SIG-M5 (cell line): Measurements from ENCODE around the gene KLHL3.
"Not testable (repeated sequence)": the region's sequence is repeated elsewhere in the genome, so short reads cannot be mapped to it uniquely, and the experiment has no call there.

ENCODE experiments used
- DNase-seq: peaks from one replicate; lab custom pipeline; 2025; lab: John Stamatoyannopoulos, UW

Gene KLHL3

DNA sequence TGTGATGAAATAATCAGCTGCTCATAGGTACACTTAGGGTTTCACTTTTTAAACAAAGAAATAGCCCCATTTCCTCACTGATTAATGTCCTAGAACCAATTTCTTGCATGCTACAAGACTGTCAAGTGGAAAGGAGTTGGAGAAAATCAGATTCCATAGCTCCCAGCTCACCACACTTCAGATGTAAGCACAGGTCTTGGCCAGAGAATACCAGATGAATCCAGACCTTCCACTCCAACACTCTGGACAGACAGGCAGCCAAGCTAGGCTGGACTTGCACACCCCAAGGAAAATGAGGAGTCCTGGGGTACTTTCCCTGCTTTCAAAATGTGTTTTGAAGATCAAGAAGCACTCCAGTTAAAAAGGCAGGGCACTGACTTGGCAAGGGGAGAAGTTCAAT lies 68.5 kb downstream of the KLHL3 start:
- no peak for DNase-seq

DNA sequence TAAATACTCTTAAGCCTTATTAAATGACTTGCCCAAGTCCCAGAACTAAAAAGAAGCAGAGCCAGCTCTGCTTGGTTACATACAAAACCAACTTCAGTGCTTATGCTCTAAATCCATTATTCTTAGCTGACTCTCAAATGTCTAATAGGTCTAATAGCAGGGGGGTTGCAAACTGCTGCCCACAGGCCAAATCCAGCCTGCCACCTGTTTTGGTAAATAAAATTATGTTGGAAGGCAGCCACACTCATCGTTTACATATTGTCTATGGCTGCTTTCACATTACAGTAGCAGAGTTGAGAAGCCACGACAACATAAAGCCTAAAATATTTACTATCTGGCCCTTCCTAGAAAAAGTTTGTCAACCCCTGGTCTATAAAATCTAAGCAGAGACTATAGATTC lies 69.0 kb downstream of the KLHL3 start:
- no peak for DNase-seq

DNA sequence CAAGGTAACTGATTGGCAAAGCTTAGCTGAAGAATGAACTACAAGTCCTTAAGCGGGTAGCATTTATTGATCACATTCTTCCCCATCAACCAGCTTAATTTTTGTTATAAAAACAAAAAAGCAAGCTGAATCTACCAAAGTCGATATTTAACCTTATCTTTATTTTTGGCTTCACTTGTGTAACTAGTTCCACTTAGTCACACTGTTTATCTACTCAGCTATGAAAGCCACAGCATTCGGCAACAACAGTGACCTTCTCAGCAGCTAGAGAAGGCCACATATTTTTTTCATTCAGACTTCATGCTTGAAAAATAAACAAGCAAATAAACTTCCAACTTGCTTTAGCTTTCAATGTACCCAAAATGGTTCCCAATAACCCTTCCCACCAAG lies 69.4 kb downstream of the KLHL3 start:
- DNase-seq = no peak

- DNase-seq = peak; percentile 28
Measured at GRCh38 chr5:137665678-137666460, 70.0 kb downstream of the KLHL3 start.

- DNase-seq = no peak
Measured at GRCh38 chr5:137660349-137660817, 75.5 kb downstream of the KLHL3 start.

GRCh38 chr5:137659209-137659608 lies 76.7 kb downstream of the KLHL3 start:
- no peak for DNase-seq

- DNase-seq = no peak
Measured at GRCh38 chr5:137658324-137658723, 77.6 kb downstream of the KLHL3 start.

DNA sequence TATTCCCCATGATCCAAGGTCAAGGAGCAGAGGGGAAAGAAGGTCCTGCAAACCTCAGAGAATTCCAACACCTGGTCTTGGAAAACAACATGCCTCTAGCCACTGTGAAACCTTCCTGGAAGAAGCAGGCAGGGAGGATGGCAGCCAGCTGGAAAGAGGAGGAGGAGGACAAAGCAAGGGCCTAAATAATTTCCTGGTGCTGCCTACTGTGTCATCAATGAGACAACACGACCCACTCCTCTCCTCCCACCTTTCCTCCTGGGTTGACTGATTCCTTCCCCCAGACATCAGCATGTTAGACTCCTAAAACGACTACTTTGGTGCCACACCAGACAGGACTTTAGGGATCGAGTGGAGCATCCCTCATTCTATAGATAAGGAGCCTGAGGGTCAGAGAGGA lies 78.8 kb downstream of the KLHL3 start:
- DNase-seq = no peak

DNA sequence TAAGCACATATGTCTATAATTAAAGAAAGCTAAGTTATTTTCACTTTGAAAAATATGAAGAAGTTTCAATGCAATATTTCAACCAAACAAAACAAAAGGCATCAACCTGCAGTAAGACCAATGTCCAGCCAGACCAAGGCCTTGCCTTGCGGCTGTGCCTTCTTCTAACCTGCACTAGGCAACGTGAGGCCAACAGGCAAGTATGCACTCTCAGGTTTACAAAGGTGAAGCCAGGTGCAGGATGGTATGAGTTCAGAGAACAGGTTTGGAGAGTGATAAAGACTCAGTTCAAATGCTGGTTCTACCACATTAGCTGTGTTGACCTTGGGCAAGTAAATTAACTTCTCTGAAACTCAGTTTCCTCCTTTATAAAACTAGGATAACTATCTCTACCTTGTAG lies 79.3 kb downstream of the KLHL3 start:
- DNase-seq = no peak

DNA sequence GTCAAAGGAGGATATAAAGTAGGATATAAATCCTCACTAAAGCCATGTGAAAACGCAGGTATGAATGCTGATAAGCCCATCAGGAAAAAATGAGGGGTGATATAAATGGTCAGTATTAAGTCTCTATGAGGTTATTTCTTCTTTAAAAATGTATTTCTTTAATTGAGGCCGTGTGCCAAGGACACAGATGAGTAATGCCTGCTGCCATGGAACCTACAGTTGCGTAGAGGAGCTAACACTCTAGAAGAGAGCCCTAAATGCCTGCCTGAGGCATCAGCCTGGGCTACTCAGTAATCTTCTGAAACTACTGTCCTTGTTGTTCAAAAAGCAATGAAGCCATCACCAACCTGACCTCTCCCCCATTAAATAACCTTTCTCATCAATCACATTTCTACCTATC lies 84.9 kb downstream of the KLHL3 start:
- no peak for DNase-seq

- no peak for DNase-seq
Measured at GRCh38 chr5:137649228-137649935, 86.5 kb downstream of the KLHL3 start.

- no peak for DNase-seq
Measured at GRCh38 chr5:137648361-137648760, 87.5 kb downstream of the KLHL3 start.

GRCh38 chr5:137647401-137647800 lies 88.5 kb downstream of the KLHL3 start:
- DNase-seq = no peak

DNA sequence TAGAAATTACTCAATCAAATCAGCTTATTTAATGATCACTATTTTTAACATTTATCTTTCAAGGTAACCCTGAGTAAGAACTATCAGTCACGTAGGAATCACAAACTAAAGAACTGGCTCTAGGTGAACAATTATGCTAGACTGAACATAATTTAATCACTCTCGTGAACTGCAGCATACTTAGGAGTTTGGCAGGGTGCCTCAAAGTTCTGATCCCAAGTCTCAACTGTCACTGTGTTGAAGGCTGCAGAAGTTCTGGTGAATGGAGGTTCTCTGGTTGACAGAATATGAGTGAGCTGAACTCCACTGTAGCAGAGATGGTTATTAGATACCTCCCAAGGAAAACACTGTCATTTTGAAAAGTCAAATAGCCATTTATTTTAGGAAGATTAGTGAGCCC lies 89.1 kb downstream of the KLHL3 start:
- no peak for DNase-seq

DNA sequence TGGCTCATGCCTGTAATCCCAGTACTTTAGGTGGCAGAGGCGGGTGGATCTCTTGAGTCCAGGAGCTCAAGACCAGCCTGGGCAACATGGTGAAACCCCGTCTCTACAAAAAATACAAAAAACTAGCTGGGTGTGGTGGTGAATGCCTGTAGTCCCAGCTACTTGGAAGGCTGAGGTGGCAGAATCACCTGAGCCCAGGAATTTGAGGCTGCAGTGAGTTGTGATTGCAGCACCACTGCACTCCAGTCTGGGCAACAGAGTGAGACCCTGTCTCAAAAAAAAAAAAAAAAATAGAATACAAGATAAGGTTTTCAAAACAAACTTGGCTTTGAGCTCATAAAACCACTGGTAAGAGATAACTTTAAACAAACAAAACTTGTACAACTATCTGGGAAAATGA lies 92.8 kb downstream of the KLHL3 start:
- DNase-seq = not testable (repeated sequence)

DNA sequence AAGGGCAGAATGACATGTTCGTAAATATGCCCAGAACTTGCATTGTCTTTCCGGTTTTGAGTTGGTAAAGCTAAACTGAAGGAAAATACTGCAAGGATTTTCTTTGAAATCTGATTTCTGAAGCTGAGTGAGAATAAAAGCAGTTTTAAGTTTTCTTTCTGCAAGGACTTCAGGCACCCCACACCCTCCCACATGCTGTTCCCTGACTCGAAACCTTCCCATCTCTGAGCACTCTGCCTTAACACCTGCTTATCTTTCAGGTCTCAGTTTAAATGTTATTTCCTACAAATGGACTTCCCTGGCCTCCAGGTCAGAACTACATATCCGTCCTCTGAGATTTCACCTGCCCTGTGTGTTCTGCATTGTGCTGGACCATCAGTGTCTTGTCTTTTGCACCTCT lies 93.8 kb downstream of the KLHL3 start:
- DNase-seq = no peak

DNA sequence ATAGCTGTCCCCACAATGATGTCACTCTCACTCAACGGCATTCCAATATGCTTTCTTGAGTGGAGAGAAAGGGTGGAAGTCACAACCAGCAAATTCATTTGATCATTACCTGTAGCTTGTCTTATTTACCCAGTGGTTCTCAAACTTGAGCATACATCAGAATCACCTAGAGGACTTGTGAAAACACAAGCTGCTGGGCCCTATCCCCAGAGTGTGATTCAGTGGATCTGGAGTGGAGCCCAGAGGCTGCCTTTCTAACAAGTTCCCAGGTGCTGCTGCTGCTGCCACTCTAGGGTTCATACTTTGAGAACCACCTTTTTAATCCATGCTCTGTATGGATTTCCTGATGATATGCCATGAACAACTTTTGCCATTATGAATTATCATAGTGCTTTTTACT lies 94.7 kb downstream of the KLHL3 start:
- DNase-seq = no peak

DNA sequence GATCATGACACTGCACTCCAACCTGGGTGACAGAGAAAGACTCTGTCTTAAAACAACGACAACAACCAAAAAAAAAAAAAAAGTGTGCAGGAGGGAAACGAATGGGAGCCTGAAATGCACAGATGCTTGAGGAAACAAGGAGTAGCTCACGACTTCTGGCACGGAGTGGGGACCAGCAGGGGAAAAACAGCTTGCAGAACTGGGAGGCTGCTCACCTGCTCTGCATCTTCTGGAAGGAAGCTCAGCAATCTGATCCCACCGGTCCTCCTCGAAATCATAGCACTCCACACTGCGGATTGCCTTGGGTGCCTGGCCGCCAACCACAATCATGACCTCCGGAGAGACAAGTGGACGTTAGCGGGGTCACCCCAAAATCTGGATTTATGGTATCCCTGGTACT lies 96.2 kb downstream of the KLHL3 start:
- DNase-seq = no peak

GRCh38 chr5:137638841-137639240 lies 97.0 kb downstream of the KLHL3 start:
- no peak for DNase-seq

DNA sequence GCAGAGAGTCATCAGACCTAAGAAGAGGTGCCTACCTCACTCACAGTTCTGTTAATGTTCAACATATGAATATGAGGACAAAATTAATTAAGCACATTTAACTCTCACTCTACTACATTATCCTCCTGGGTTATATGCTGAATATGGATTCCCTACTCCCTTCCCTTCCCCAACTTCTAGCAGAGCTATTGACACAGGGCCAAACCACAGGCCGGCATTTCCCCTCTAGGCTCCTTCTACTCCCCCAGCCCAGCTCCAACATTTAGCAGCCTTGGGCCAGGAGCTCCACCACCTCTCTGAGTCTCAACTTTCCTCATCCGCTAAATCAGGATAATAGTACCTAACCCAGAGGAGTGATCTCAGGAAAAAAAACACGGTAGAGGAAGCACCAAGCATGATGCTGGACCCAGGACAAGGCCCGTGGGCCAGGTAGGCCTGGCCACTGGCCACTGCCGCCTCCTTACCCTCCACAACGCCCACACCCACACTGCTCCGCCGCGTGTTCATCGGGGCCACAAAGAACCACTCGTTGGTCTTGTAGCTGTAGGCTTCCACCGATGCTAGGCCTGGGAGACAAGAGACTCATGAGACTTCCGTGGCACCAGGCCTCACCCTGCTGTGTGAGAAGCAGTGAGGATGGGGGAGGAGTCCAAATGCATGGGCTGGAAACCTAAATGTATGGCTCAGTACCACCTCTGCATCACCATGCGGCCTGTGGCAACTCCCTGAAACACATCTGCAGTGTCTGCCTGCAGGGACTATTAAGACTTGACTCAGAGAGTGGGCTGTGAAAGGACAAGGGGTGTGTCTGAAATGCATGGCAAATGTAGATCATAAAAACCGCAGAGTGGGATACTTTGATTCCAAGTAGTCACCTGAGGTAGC lies 98.8 kb downstream of the KLHL3 start:
- DNase-seq = no peak

GRCh38 chr5:137636099-137636498 lies 99.8 kb downstream of the KLHL3 start:
- DNase-seq = no peak

GRCh38 chr5:137635521-137635921 lies 100.4 kb downstream of the KLHL3 start:
- DNase-seq = no peak

DNA sequence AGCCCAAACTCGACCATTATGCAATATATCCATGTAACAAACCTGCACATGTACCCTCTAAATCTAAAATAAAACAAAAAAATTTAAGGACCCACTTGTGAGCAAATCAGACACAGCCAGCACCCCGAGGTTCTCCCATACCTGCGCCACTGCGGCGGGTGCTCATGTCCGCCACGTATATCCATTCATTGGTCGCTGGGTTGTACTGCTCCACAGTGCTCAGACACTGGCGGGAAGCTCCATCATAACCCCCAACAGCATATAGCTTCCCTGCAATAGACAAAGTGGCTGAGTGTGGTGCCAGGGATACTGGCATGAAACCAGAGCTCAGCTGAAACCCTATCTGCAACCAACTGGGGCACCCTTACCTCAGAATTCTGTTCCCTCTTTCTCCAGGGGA lies 102.0 kb downstream of the KLHL3 start:
- DNase-seq = no peak
